OCI-M2 (cell line): ENCODE results near the gene LRP1.
A peak's percentile ranks its signal among the peaks of the same experiment; 100 is the strongest.

Experiments
- DNase-seq: peaks from one replicate; lab custom pipeline; 2025; ENCODE audit not compliant: unreplicated experiment; lab: John Stamatoyannopoulos, UW

The LRP1 gene

GRCh38 chr12:57243521-57244311 lies 115.4 kb downstream of the LRP1 start:
- peak; percentile 35 for DNase-seq

- DNase-seq = no peak
Measured at GRCh38 chr12:57244312-57244696, 116.0 kb downstream of the LRP1 start.

GRCh38 chr12:57247041-57247440 lies 118.8 kb downstream of the LRP1 start:
- no peak for DNase-seq

- DNase-seq = peak; percentile 59
Measured at GRCh38 chr12:57248934-57249742, 120.9 kb downstream of the LRP1 start.

GRCh38 chr12:57250541-57250940 lies 122.3 kb downstream of the LRP1 start:
- DNase-seq = no peak

DNA sequence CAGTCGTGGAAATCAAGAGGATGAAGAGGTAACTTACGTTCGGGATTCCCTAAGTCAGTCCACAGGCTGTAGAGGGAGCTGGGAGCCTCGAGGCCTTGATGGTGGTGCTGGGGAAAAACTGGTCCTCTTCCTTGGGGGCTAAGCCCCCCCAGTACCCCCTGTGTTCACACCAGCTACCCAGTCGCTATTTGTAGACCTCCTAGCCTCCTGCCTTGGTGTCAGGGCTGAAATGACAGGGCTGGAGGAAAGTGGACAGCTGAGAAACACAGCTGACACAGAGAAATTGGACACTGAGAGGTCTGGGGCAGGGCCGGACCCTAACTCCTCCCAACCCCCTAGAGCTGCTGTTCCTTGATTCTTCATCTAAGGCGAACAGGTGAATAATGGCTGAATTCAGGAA lies 122.7 kb downstream of the LRP1 start, which contains the start of gene STAC3:
STAC3 (minus strand) TSS at position 232 of the 400 bp plus-strand sequence. CDS start 1,551 bp downstream, outside the sequence.
- DNase-seq = no peak

DNA sequence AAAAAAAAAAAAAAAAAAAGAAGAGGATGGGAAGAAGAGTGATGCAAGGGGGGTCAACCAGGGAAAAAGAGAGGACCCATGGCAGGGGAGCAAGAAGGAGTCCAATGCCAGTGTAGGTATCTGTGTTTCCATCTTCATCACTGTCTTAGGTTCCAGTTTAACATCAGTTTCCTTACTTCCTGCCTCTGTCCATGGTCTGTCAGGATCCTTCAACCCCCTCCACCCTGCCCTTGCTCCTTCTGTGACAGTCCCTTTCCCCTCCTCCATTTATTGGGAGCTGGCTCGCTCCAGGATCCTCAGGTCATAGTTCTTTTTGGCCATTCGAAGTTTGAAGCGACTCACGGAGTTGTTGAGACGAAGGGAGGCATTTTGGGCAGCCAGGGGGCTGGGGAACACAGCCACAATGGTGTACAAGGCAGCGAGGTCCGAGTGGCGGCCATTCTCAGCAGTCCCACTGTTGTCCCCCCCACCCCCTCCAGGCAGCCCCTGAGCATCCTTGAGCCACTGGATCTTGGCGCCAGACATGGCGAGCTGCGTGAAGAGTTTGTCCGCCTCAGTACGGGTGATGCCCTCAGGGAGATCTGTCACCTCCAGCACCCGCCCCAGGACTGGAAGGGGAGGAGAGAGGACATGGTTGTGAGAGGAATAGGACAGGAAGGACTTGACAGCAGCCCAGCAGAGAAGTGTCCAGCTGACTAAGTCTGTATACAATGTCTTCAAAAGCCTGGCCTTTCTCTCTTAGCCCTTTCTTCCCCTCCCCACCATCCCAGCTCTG lies 126.4 kb downstream of the LRP1 start:
- DNase-seq = no peak

- DNase-seq = no peak
Measured at GRCh38 chr12:57255916-57256315, 127.6 kb downstream of the LRP1 start.

DNA sequence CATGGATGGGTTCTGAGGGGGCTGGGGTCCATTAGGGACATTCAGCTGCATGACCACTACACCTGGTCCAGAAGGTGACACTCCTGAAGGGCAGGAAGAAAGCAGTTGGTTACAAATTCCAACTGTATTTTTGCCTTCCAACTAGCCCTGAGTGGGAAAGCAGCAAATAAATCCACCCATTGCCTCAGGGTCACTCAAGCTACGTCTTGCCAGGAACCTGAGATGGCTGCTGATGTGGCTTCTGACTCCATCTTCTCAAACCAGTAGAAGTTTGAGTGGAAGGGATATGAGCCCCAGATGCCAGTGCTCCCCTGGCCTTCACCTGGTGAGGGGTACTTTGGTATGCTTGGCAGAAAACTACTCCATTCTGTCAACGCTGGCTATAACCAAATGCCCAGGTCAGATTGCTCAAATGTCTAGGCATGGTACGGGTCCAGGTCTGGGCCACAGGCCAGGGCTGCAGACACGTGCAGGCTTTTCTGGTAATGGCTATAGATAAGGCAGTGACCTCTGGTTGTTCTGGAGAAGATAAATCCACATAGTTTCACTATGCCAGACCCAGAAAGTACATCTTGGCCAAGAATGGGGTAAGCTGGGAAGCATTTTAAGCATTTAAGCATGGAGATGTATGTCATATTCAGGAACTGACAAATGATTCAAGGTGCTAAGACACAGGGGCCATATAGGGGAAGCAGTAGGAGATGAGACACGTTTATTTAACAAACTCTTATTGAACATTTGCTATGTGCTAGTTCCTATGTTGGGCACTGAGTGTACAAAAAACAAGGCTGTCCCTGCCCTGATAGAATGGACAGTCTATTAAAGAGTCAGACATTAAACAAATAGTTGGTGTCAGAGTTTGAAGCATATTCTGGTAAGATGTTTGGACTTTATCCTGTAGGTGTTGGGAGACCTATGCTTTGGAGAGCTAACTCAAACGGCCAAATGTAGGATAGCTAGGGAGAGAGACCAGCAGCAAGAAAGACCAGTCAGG lies 131.0 kb downstream of the LRP1 start:
- no peak for DNase-seq

DNA sequence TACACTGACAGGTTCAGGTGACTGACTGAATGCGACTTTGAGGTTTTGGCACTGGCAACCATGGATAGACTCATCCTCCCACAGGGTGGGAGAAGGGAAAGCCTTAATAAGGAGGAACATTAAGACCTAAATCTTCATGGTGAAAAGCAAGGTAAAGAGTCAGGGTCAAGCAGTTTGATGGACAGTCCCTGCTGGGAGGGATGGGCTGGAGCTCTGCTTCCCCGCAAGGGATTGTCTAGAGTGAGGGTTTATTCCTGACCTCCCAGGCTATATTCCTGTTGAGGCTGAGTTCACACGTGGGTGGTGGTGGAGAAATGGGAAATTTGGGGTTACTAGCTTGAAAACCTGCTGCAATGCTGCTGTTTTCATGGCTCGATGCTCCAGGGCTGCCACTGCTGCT lies 132.1 kb downstream of the LRP1 start:
- no peak for DNase-seq

GRCh38 chr12:57261428-57261865 lies 133.2 kb downstream of the LRP1 start:
- DNase-seq = no peak

GRCh38 chr12:57262126-57262822 lies 134.0 kb downstream of the LRP1 start:
- DNase-seq = no peak
